ENCODE measurements around the gene RAD51B. TPM values are rescaled to one million over a fixed set of nuclear protein-coding genes. Genes with fewer than 3 reads are reported as not detected.

RAD51B gene
- total and polyA plus RNA-seq, 2 donors (not counting 1 experiment from before 2014, with no cell fraction given), result 4.6 to 16.3 TPM

DNA sequence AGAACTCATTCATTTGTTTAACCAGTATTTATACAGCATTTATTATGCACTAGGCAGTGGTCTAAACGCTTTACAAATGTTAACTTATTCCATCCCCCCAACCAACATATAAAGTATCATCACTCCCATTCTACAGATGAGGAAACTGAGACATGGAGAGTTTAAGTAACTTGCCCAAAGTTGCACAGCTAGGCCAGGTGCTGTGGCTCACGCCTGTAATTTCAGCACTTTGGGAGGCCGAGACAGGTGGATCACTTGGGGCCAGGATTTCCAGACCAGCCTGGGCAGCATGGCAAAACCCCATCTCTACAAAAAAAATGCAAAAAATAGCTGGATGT, 935.4 kb downstream of the RAD51B start:
- TF ChIP-seq, protein P1, sequence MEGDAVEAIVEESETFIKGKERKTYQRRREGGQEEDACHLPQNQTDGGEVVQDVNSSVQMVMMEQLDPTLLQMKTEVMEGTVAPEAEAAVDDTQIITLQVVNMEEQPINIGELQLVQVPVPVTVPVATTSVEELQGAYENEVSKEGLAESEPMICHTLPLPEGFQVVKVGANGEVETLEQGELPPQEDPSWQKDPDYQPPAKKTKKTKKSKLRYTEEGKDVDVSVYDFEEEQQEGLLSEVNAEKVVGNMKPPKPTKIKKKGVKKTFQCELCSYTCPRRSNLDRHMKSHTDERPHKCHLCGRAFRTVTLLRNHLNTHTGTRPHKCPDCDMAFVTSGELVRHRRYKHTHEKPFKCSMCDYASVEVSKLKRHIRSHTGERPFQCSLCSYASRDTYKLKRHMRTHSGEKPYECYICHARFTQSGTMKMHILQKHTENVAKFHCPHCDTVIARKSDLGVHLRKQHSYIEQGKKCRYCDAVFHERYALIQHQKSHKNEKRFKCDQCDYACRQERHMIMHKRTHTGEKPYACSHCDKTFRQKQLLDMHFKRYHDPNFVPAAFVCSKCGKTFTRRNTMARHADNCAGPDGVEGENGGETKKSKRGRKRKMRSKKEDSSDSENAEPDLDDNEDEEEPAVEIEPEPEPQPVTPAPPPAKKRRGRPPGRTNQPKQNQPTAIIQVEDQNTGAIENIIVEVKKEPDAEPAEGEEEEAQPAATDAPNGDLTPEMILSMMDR (conservative IDR thresholded peaks at IDR 0.05 in 1 of 2, IDR thresholded peaks at IDR 0.05 in 1 of 2; ENCODE audit: low read depth in 1 of 2, low read length in 2 of 2), result no peak
- TF ChIP-seq EZH2 (IDR thresholded peaks at IDR 0.05; ENCODE audit: low read length, missing control alignments), result no peak
- no peak overlapping the region for H2AFZ ChIP-seq (ENCODE audit: low read length)
- H3K36me3 ChIP-seq (ENCODE audit: control insufficient read depth, insufficient read depth, low read length), result no peaks in the 10 kb centered on the region
- no peak for DNase-seq (ENCODE audit: low read depth in 2 of 2)
- H3K27me3 ChIP-seq (ENCODE audit: control insufficient read depth, insufficient read depth, low read length), result no peaks in the 10 kb centered on the region
- H4K20me1 ChIP-seq (ENCODE audit: control insufficient read depth, extremely low read depth, insufficient read depth, low read length), result no peaks in the 10 kb centered on the region
- no peak overlapping the region for H3K9ac ChIP-seq (ENCODE audit: insufficient read depth, low read length)
- H3K4me2 ChIP-seq (ENCODE audit: extremely low read depth, insufficient read depth, low read length), result no peak overlapping the region
- no peaks in the 10 kb centered on the region for H3K79me2 ChIP-seq (ENCODE audit: control insufficient read depth, insufficient read depth, low read length)
- no peak overlapping the region for H3K27ac ChIP-seq (ENCODE audit: insufficient read depth, low read length)
- H3K4me3 ChIP-seq (replicated peaks in 1 of 4; ENCODE audit: control extremely low read depth in 1 of 4, insufficient read depth in 1 of 4, low read depth in 3 of 4, low read length in 4 of 4), result no peak overlapping the region
- peaks cover 3% of the 10 kb centered on the region for H3K4me1 ChIP-seq (ENCODE audit: control insufficient read depth, extremely low read depth, insufficient read depth, low read length)
- no peaks in the 10 kb centered on the region for H3K9me3 ChIP-seq (ENCODE audit: control insufficient read depth, insufficient read depth, low read depth, low read length)

DNA sequence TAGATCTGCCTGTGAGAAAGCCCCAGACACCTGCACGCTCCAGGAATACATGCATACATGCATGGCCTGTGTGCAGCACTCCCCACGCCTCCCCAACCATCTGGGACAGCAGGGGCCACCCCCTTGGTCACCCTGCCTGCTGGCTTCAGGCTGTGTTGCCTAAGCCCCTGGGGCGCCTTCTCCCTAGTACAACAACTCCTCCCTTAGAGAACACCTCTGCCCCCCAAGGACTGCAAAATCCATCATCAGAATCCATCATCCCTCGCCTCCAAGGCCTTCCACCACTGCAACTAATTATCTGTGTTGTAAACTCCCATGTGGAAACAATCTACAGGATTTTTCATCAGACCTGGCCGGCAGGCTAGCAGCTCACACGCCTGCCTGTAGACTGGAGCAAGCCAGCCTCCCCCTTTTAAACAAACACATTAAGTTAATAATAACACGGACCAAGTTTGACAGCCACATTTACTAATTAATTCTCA, 936.5 kb downstream of the RAD51B start:
- H3K36me3 ChIP-seq (ENCODE audit: control insufficient read depth, insufficient read depth, low read length), result no peaks in the 10 kb centered on the region
- H3K9me3 ChIP-seq (ENCODE audit: control insufficient read depth, insufficient read depth, low read depth, low read length), result no peaks in the 10 kb centered on the region
- TF ChIP-seq EZH2 (IDR thresholded peaks at IDR 0.05; ENCODE audit: low read length, missing control alignments), result no peak
- TF ChIP-seq, protein P1 (conservative IDR thresholded peaks at IDR 0.05 in 1 of 2, IDR thresholded peaks at IDR 0.05 in 1 of 2; ENCODE audit: low read depth in 1 of 2, low read length in 2 of 2), result no peak
- no peak overlapping the region for H3K27ac ChIP-seq (ENCODE audit: insufficient read depth, low read length)
- H3K4me3 ChIP-seq (replicated peaks in 1 of 4; ENCODE audit: control extremely low read depth in 1 of 4, insufficient read depth in 1 of 4, low read depth in 3 of 4, low read length in 4 of 4), result no peak overlapping the region
- peaks cover 3% of the 10 kb centered on the region for H3K4me1 ChIP-seq (ENCODE audit: control insufficient read depth, extremely low read depth, insufficient read depth, low read length)
- no peaks in the 10 kb centered on the region for H4K20me1 ChIP-seq (ENCODE audit: control insufficient read depth, extremely low read depth, insufficient read depth, low read length)
- no peak overlapping the region for H2AFZ ChIP-seq (ENCODE audit: low read length)
- H3K4me2 ChIP-seq (ENCODE audit: extremely low read depth, insufficient read depth, low read length), result no peak overlapping the region
- H3K27me3 ChIP-seq (ENCODE audit: control insufficient read depth, insufficient read depth, low read length), result no peaks in the 10 kb centered on the region
- H3K79me2 ChIP-seq (ENCODE audit: control insufficient read depth, insufficient read depth, low read length), result no peaks in the 10 kb centered on the region
- no peak overlapping the region for H3K9ac ChIP-seq (ENCODE audit: insufficient read depth, low read length)
- no peak for DNase-seq (ENCODE audit: low read depth in 2 of 2)

DNA sequence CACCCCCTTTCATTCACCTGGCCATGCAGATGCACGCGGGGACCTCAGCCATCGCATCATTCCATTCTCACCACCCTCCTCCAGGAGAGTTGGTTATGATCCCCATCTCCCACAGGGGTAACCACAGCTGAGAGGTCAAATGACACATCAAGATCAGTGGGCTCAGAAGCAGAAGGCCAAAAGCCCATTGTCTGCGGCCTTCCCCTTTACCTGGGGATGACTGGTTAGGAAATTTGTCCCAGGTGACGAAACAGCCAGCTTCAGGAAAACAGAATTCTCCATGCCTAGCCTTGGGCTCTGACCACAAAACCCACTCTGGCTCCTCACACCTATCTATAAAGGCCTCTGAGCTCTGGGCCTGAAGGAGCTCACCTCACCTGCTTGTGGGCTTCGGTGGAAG, 937.2 kb downstream of the RAD51B start:
- H3K36me3 ChIP-seq (ENCODE audit: control insufficient read depth, insufficient read depth, low read length), result no peaks in the 10 kb centered on the region
- H3K79me2 ChIP-seq (ENCODE audit: control insufficient read depth, insufficient read depth, low read length), result no peaks in the 10 kb centered on the region
- TF ChIP-seq, protein P1 (conservative IDR thresholded peaks at IDR 0.05 in 1 of 2, IDR thresholded peaks at IDR 0.05 in 1 of 2; ENCODE audit: low read depth in 1 of 2, low read length in 2 of 2), result no peak
- TF ChIP-seq EZH2 (IDR thresholded peaks at IDR 0.05; ENCODE audit: low read length, missing control alignments), result no peak
- no peak overlapping the region for H3K4me2 ChIP-seq (ENCODE audit: extremely low read depth, insufficient read depth, low read length)
- no peaks in the 10 kb centered on the region for H3K27me3 ChIP-seq (ENCODE audit: control insufficient read depth, insufficient read depth, low read length)
- no peak overlapping the region for H2AFZ ChIP-seq (ENCODE audit: low read length)
- DNase-seq (ENCODE audit: low read depth in 2 of 2), result no peak
- no peaks in the 10 kb centered on the region for H3K9me3 ChIP-seq (ENCODE audit: control insufficient read depth, insufficient read depth, low read depth, low read length)
- H3K4me1 ChIP-seq (ENCODE audit: control insufficient read depth, extremely low read depth, insufficient read depth, low read length), result peaks cover 3% of the 10 kb centered on the region
- H3K27ac ChIP-seq (ENCODE audit: insufficient read depth, low read length), result no peak overlapping the region
- H4K20me1 ChIP-seq (ENCODE audit: control insufficient read depth, extremely low read depth, insufficient read depth, low read length), result no peaks in the 10 kb centered on the region
- H3K9ac ChIP-seq (ENCODE audit: insufficient read depth, low read length), result no peak overlapping the region
- H3K4me3 ChIP-seq (replicated peaks in 1 of 4; ENCODE audit: control extremely low read depth in 1 of 4, insufficient read depth in 1 of 4, low read depth in 3 of 4, low read length in 4 of 4), result no peak overlapping the region
